Keratinocyte (primary cell): ENCODE data around the gene YAF2.

Experiments used
- EZH2 ChIP-seq: IDR thresholded peaks from one replicate; pipeline ENCODE4 v1.6.1; 2012; ENCODE audit warnings: inconsistent platforms, mild to moderate bottlenecking, low read length, moderate library complexity
- TF ChIP-seq, protein P1 (sequence below), 3 experiments: IDR thresholded peaks in 1 of 3; conservative IDR thresholded peaks in 1 of 3; optimal IDR thresholded peaks in 1 of 3; 2 replicates in 2 of 3; 3 replicates in 1 of 3; pipeline versions ENCODE3 to v1.5.1; 2011; ENCODE audit warnings: low read length in 3 of 3, mild to moderate bottlenecking in 3 of 3, moderate library complexity in 2 of 3, control low read depth in 1 of 3, inconsistent platforms in 1 of 3; ENCODE audit not compliant: insufficient read depth in 2 of 3; ENCODE audit errors: extremely low read depth in 1 of 3

DNA sequence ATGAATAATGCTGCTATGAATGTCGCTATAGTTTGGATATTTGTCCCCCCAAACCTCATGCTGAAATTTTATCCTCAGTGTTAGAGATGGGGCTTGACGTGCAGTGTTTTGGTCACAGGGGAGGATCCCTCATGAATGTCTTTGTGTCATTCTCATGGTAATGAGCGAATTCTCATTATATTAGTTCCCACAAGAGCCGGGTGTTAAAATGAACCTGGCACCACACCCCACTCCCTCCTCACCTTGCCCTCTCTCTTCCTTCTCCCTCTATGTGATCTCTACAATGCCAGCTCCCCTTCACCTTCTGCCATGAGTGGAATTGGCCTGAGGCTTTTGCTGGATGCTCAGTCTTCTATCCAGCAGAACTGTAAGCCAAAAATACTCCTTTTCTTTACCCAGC is 37.5 kb upstream of the YAF2 start:
- TF ChIP-seq, protein P1, sequence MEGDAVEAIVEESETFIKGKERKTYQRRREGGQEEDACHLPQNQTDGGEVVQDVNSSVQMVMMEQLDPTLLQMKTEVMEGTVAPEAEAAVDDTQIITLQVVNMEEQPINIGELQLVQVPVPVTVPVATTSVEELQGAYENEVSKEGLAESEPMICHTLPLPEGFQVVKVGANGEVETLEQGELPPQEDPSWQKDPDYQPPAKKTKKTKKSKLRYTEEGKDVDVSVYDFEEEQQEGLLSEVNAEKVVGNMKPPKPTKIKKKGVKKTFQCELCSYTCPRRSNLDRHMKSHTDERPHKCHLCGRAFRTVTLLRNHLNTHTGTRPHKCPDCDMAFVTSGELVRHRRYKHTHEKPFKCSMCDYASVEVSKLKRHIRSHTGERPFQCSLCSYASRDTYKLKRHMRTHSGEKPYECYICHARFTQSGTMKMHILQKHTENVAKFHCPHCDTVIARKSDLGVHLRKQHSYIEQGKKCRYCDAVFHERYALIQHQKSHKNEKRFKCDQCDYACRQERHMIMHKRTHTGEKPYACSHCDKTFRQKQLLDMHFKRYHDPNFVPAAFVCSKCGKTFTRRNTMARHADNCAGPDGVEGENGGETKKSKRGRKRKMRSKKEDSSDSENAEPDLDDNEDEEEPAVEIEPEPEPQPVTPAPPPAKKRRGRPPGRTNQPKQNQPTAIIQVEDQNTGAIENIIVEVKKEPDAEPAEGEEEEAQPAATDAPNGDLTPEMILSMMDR (optimal IDR thresholded peaks at IDR 0.05 in 1 of 3, IDR thresholded peaks at IDR 0.05 in 1 of 3, conservative IDR thresholded peaks at IDR 0.05 in 1 of 3; ENCODE audit: extremely low read depth in 1 of 3, insufficient read depth in 2 of 3, low read length in 3 of 3): no peak
- TF ChIP-seq EZH2: no peak
